ENCODE data around the gene PLK3.

- TF ChIP-seq CTCF (conservative IDR thresholded peaks at IDR 0.05; ENCODE audit: low read depth in 2 of 2) = no peak
- TF ChIP-seq POLR2AphosphoS5 (IDR thresholded peaks at IDR 0.05; ENCODE audit: low read depth) = no peak
- TF ChIP-seq EZH2 (IDR thresholded peaks at IDR 0.05; ENCODE audit: low read depth, unreplicated experiment) = no peak
- TF ChIP-seq EZH2phosphoT487 (IDR thresholded peaks at IDR 0.05; ENCODE audit: unreplicated experiment) = no peak
- no peak for TF ChIP-seq JUNB (IDR thresholded peaks at IDR 0.05; ENCODE audit: unreplicated experiment)
- no peak for TF ChIP-seq STAT1 (IDR thresholded peaks at IDR 0.05; ENCODE audit: unreplicated experiment)
- TF ChIP-seq, protein P1, sequence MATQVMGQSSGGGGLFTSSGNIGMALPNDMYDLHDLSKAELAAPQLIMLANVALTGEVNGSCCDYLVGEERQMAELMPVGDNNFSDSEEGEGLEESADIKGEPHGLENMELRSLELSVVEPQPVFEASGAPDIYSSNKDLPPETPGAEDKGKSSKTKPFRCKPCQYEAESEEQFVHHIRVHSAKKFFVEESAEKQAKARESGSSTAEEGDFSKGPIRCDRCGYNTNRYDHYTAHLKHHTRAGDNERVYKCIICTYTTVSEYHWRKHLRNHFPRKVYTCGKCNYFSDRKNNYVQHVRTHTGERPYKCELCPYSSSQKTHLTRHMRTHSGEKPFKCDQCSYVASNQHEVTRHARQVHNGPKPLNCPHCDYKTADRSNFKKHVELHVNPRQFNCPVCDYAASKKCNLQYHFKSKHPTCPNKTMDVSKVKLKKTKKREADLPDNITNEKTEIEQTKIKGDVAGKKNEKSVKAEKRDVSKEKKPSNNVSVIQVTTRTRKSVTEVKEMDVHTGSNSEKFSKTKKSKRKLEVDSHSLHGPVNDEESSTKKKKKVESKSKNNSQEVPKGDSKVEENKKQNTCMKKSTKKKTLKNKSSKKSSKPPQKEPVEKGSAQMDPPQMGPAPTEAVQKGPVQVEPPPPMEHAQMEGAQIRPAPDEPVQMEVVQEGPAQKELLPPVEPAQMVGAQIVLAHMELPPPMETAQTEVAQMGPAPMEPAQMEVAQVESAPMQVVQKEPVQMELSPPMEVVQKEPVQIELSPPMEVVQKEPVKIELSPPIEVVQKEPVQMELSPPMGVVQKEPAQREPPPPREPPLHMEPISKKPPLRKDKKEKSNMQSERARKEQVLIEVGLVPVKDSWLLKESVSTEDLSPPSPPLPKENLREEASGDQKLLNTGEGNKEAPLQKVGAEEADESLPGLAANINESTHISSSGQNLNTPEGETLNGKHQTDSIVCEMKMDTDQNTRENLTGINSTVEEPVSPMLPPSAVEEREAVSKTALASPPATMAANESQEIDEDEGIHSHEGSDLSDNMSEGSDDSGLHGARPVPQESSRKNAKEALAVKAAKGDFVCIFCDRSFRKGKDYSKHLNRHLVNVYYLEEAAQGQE (IDR thresholded peaks at IDR 0.05; ENCODE audit: unreplicated experiment) = no peak
- TF ChIP-seq, protein P2, sequence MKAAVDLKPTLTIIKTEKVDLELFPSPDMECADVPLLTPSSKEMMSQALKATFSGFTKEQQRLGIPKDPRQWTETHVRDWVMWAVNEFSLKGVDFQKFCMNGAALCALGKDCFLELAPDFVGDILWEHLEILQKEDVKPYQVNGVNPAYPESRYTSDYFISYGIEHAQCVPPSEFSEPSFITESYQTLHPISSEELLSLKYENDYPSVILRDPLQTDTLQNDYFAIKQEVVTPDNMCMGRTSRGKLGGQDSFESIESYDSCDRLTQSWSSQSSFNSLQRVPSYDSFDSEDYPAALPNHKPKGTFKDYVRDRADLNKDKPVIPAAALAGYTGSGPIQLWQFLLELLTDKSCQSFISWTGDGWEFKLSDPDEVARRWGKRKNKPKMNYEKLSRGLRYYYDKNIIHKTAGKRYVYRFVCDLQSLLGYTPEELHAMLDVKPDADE (IDR thresholded peaks at IDR 0.05) = no peak
- no peak for TF ChIP-seq NANOG (IDR thresholded peaks at IDR 0.05; ENCODE audit: borderline replicate concordance)
- TF ChIP-seq, protein P3, sequence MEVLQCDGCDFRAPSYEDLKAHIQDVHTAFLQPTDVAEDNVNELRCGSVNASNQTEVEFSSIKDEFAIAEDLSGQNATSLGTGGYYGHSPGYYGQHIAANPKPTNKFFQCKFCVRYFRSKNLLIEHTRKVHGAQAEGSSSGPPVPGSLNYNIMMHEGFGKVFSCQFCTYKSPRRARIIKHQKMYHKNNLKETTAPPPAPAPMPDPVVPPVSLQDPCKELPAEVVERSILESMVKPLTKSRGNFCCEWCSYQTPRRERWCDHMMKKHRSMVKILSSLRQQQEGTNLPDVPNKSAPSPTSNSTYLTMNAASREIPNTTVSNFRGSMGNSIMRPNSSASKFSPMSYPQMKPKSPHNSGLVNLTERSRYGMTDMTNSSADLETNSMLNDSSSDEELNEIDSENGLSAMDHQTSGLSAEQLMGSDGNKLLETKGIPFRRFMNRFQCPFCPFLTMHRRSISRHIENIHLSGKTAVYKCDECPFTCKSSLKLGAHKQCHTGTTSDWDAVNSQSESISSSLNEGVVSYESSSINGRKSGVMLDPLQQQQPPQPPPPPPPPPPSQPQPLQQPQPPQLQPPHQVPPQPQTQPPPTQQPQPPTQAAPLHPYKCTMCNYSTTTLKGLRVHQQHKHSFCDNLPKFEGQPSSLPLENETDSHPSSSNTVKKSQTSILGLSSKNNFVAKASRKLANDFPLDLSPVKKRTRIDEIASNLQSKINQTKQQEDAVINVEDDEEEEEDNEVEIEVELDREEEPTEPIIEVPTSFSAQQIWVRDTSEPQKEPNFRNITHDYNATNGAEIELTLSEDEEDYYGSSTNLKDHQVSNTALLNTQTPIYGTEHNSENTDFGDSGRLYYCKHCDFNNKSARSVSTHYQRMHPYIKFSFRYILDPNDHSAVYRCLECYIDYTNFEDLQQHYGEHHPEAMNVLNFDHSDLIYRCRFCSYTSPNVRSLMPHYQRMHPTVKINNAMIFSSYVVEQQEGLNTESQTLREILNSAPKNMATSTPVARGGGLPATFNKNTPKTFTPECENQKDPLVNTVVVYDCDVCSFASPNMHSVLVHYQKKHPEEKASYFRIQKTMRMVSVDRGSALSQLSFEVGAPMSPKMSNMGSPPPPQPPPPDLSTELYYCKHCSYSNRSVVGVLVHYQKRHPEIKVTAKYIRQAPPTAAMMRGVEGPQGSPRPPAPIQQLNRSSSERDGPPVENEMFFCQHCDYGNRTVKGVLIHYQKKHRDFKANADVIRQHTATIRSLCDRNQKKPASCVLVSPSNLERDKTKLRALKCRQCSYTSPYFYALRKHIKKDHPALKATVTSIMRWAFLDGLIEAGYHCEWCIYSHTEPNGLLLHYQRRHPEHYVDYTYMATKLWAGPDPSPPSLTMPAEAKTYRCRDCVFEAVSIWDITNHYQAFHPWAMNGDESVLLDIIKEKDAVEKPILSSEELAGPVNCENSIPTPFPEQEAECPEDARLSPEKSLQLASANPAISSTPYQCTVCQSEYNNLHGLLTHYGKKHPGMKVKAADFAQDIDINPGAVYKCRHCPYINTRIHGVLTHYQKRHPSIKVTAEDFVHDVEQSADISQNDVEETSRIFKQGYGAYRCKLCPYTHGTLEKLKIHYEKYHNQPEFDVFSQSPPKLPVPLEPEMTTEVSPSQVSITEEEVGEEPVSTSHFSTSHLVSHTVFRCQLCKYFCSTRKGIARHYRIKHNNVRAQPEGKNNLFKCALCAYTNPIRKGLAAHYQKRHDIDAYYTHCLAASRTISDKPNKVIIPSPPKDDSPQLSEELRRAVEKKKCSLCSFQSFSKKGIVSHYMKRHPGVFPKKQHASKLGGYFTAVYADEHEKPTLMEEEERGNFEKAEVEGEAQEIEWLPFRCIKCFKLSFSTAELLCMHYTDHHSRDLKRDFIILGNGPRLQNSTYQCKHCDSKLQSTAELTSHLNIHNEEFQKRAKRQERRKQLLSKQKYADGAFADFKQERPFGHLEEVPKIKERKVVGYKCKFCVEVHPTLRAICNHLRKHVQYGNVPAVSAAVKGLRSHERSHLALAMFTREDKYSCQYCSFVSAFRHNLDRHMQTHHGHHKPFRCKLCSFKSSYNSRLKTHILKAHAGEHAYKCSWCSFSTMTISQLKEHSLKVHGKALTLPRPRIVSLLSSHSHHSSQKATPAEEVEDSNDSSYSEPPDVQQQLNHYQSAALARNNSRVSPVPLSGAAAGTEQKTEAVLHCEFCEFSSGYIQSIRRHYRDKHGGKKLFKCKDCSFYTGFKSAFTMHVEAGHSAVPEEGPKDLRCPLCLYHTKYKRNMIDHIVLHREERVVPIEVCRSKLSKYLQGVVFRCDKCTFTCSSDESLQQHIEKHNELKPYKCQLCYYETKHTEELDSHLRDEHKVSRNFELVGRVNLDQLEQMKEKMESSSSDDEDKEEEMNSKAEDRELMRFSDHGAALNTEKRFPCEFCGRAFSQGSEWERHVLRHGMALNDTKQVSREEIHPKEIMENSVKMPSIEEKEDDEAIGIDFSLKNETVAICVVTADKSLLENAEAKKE (CRISPR knock-in tag; IDR thresholded peaks at IDR 0.05) = no peak
- TF ChIP-seq ZNF331 (CRISPR knock-in tag; IDR thresholded peaks at IDR 0.05; ENCODE audit: low read depth) = no peak
- no peak for TF ChIP-seq CREB1 (CRISPR knock-in tag; IDR thresholded peaks at IDR 0.05; ENCODE audit: low read depth)
Measured at GRCh38 chr1:44790968-44791801, 9.0 kb upstream of the PLK3 start.

All from GM23338 (cell line).